SK-N-MC (cell line): Measurements from ENCODE around the gene PYDC1.

ENCODE experiments used
- DNase-seq: peaks from one replicate; pipeline ENCODE4 v3.0.0-alpha.2; 2011; ENCODE audit warnings: low read depth, low spot score
- H3K27ac ChIP-seq: fragments of 200-600 bp; sonication (generic); 2 replicates; pipeline ENCODE4 v1.5.1; 2016; ENCODE audit warnings: mixed run types
- H3K36me3 ChIP-seq: fragments of 200-600 bp; sonication (generic); 2 replicates; pipeline ENCODE4 v1.6.1; 2017; ENCODE audit warnings: antibody characterized with exemption, low read length, mixed read lengths; ENCODE audit not compliant: insufficient read depth
- H3K4me3 ChIP-seq: fragments of 200-600 bp; sonication (generic); 2 replicates; pipeline ENCODE4 v1.5.1; 2016
- H3K9ac ChIP-seq: fragments of 200-600 bp; sonication (generic); 2 replicates; pipeline ENCODE4 v1.8.0; 2017; ENCODE audit warnings: mixed run types, mixed read lengths; ENCODE audit not compliant: insufficient read length
- H3K9me3 ChIP-seq: fragments of 200-600 bp; sonication (generic); 2 replicates; pipeline ENCODE4 v1.6.1; 2017; ENCODE audit warnings: low read depth, mild to moderate bottlenecking, antibody characterized with exemption, low read length, moderate library complexity, mixed read lengths
- EZH2 ChIP-seq: fragments of 200-600 bp; sonication (generic); IDR thresholded peaks from one replicate; pipeline ENCODE4 v1.6.1; 2017; ENCODE audit warnings: antibody characterized with exemption
- FOXP2 ChIP-seq: optimal IDR thresholded peaks from 2 replicates; pipeline ENCODE3; 2011; ENCODE audit warnings: mild to moderate bottlenecking, moderate library complexity; ENCODE audit not compliant: insufficient read depth; ENCODE audit errors: extremely low read length, control extremely low read depth
- POLR2AphosphoS5 ChIP-seq: IDR thresholded peaks from 2 replicates; pipeline ENCODE4 v1.6.1; 2012; ENCODE audit warnings: mild to moderate bottlenecking, low read depth, low read length, borderline replicate concordance

The PYDC1 gene

DNA sequence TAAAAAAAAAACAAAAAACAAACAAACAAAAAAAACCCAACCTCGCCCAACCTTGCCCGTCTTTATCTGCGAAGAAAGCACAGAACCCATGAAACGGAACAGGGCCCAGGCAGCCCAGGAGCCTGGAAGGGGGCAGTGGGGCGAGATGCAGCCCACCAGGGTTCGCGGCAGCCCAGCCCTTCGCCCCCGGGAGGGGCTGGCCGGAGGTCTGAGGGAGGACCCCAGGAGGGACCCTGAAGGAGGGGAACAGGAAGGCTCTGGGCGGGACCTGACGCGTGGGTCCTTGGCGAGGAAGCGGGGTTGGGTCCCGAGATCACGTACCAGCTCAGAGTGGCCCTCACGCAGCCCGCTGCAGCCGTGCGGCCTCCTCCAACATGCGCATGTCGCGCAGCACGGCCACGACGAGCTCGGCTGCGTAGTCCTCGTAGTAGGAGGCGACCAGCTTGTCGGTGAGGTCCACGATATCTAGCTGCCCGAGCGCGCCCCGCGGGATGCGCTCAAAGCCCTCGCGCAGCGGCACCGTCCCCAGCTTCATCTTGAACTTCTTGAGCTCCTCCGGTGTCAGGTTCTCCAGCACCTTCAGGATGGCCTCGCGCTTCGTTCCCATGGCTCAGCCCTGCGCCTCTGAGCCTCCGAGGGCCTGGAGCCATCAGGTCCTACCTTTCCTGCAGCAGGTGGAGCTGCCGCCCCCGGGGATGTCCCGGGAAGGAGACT is at the start of gene PYDC1:
PYDC1 (minus strand) TSS at position 714 of the 714 bp plus-strand sequence; CDS start at position 607, 107 bp downstream.
- peak within 1 kb of the TSS; percentile 22; the same call in 1 of the 2 replicates for H3K4me3 ChIP-seq
- no peaks in the 10 kb centered on the region for H3K36me3 ChIP-seq
- no peak within 1 kb of the TSS for H3K27ac ChIP-seq
- no peaks in the 10 kb centered on the region for H3K9me3 ChIP-seq
- TF ChIP-seq EZH2 = no peak
- TF ChIP-seq FOXP2 = no peak
- TF ChIP-seq POLR2AphosphoS5 = no peak
- H3K9ac ChIP-seq = no peak within 1 kb of the TSS
- DNase-seq = no peak

DNA sequence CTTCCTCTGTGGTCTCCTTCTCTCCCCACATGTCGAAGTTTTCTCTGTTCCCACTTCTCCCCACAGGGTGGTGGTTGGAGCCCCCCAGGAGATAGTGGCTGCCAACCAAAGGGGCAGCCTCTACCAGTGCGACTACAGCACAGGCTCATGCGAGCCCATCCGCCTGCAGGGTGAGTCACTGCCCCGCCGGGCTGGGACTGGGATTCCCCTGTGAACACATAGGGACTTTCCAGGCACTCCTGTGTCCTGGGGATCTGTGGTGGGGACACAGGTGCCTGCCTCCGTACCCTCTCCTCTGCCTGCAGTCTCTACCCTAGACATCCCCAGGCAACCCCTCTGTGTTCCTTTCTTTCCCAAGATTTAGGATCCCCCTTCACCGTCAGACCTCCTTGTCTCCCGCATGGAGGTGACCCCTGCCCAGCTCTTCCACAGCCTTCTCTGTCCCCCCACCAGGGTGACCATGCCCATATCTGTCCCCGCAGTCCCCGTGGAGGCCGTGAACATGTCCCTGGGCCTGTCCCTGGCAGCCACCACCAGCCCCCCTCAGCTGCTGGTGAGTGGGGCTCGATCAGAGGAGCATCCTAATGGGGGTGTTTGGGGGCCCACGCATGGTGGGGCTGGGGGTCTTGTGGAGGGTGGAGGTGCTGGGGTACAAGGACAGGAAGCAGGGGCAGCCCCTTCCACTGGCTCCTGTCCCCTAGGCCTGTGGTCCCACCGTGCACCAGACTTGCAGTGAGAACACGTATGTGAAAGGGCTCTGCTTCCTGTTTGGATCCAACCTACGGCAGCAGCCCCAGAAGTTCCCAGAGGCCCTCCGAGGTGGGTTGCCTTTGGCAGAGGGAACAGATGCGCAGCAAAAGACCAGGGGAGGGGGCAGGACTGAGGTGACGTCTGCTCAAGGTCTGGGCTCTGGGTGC is 48.7 kb upstream of the PYDC1 start:
- DNase-seq = no peak
- Histone ChIP-seq H3K9me3 (no peaks in the 10 kb centered on the region), H3K36me3 (no peaks in the 10 kb centered on the region), H3K9ac (no peak overlapping the region), H3K4me3 (no peak overlapping the region), H3K27ac (no peak overlapping the region)
- no peak for TF ChIP-seq POLR2AphosphoS5
- no peak for TF ChIP-seq EZH2
- no peak for TF ChIP-seq FOXP2

DNA sequence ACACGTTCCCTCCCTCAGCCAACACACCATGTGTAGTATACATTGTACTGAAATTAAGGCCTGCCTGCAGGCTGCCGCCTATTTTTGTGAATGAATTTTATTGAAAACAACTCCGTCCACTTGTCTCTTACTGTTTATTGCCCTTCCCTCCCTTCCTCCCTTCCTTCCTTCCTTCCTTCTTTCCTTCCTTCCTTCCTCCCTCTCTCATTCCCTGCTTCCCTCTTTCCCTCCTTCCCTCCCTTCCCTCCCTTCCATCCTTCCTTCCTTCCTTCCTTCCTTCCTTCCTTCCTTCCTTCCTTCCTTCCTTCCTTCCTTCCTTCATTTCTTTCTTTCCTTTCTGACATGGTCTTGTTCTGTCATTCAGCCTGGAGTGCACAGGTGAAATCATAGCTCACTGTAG is 45.1 kb upstream of the PYDC1 start:
- Histone ChIP-seq H3K9me3 (no peaks in the 10 kb centered on the region), H3K36me3 (no peaks in the 10 kb centered on the region), H3K9ac (no peak overlapping the region), H3K27ac (no peak overlapping the region), H3K4me3 (no peak overlapping the region)
- TF ChIP-seq POLR2AphosphoS5 (no peak), FOXP2 (no peak), EZH2 (no peak)
- DNase-seq = no peak

DNA sequence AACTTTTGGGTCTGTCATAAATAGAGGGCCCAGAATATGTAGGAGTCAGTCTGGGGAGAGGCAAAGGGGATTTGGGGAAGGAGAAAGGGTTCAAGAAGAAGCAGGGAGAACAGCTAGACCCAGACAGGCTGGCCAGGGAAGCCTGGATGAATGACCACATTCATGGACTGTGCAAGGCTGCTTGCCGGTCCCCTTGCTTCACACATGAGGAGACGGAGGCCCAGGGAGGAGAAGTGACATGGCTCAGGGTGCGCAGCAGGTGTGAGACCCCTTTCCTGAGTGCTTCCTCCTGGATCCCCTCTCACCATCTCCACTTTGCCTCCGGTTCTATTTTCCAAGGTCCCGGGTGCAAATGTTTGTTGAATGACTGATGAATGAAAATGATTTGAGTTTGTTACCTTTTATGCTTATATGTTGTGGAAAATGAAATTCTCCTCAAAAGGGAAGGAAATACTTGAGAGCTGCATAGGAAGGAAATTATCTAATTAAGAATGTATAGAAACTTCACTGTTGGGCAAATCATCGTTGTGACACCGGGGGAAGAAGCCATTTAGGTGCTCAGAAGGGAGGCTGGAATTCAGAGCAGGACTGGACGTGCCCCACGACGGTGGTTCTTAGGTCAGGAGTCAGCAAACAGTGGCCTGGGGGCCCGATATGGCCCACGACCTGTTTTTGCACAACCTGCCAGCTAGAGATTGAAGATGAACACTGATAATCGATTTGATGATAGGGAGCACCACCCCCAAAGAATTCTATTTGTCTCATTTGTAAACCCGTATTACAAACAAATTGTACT is 43.4 kb upstream of the PYDC1 start:
- no peak overlapping the region for H3K9ac ChIP-seq
- DNase-seq = no peak
- TF ChIP-seq POLR2AphosphoS5 = no peak
- TF ChIP-seq EZH2 = no peak
- no peak for TF ChIP-seq FOXP2
- H3K36me3 ChIP-seq = no peaks in the 10 kb centered on the region
- no peak overlapping the region for H3K4me3 ChIP-seq
- H3K9me3 ChIP-seq = no peaks in the 10 kb centered on the region
- H3K27ac ChIP-seq = no peak overlapping the region

DNA sequence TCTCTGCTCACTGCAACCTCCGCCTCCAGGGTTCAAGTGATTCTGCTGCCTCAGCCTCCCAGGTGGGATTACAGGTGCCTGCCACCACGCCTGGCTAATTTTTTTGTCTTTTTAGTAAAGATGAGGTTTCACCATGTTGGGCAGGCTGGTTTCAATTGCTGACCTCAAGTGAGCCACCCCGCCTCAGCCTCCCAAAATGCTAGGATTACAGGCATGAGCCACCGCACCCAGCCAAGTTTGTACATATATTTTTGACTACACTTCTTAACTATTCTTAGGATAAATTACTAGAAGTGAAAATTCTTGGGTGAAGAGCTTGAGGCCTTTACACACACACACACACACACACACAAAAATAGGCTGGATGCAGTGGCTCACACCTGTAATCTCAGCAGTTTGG is 41.4 kb upstream of the PYDC1 start:
- no peak for DNase-seq
- no peak for TF ChIP-seq FOXP2
- no peak overlapping the region for H3K4me3 ChIP-seq
- H3K9me3 ChIP-seq = no peaks in the 10 kb centered on the region
- H3K36me3 ChIP-seq = no peaks in the 10 kb centered on the region
- no peak overlapping the region for H3K27ac ChIP-seq
- H3K9ac ChIP-seq = no peak overlapping the region

DNA sequence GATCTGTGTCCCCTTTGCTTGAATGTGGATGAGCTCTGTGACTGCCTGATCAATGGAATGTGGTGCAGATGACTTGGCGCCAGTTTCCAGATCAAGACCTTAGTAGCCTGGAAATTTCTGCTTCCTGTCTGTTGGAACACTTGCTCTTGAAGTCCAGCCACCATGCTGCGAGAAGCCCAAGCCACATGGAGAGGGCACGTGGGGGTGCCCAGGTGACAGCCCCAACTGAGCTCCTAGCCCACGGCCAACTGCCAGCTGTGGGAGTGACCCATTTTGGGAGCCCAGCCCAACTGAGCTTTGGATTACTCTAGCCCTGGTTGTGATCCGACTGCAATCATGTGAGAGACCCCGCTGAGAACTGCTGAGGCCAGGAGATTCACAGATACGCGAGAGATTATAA is 39.5 kb upstream of the PYDC1 start:
- TF ChIP-seq EZH2 = no peak
- no peak for TF ChIP-seq POLR2AphosphoS5
- no peak for TF ChIP-seq FOXP2
- Histone ChIP-seq H3K4me3 (no peak overlapping the region), H3K9me3 (no peaks in the 10 kb centered on the region), H3K9ac (no peak overlapping the region), H3K36me3 (no peaks in the 10 kb centered on the region), H3K27ac (no peak overlapping the region)
- DNase-seq = no peak

DNA sequence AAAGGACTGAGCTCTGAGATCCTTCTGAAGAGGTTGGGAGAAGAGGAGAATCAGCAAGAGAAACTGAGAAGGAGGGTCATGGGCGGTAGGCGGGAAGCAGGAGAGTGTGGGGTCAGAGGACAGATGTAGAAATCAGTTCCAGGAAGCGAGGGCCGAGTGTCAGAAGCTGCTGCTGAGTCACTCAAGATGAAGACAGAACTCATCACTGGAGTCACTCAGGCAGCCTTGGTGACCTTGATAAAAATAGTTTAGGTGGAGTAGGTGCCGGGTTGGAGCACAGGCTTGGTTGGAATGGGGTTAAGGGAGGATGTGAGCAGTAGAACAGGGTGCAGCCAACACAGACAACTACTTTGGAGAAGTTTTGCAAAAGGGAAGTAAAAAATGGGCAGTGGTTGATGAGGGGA is 36.7 kb upstream of the PYDC1 start:
- Histone ChIP-seq H3K9ac (no peak overlapping the region), H3K36me3 (no peaks in the 10 kb centered on the region), H3K4me3 (no peak overlapping the region), H3K27ac (no peak overlapping the region), H3K9me3 (no peaks in the 10 kb centered on the region)
- DNase-seq = no peak
- TF ChIP-seq FOXP2 (no peak), EZH2 (no peak), POLR2AphosphoS5 (no peak)

DNA sequence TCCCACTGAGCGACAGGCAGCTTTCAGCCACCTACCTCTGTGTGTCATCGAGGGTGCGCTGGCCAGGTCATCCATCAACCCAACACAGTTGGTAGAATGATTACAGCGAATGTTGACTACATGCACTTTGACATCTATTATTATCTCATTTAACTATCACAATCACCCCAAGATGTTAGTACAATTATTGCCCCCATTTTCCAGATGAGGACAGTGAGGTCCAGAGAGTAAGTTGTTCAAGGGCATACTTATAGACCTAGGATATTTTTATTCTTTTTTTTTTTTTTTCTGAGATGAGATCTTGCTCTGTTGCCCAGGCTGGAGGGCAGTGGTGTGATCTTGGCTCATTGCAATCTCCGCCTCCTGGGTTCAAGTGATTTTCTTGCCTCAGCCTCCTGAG is 34.5 kb upstream of the PYDC1 start:
- no peak for DNase-seq
- TF ChIP-seq POLR2AphosphoS5 (no peak), EZH2 (no peak), FOXP2 (no peak)
- Histone ChIP-seq H3K27ac (no peak overlapping the region), H3K36me3 (no peaks in the 10 kb centered on the region), H3K9ac (no peak overlapping the region), H3K9me3 (no peaks in the 10 kb centered on the region), H3K4me3 (no peak overlapping the region)
